ENCODE results near the gene DCTN1. TPM values are rescaled to one million over a fixed set of nuclear protein-coding genes. Genes with fewer than 3 reads are reported as not detected.

The DCTN1 gene
- total RNA-seq, 6 experiments from 2014 or later, result 222 to 286 (median 236) TPM

- Mint-ChIP-seq H3K4me1 (ENCODE audit: low read depth) (peaks cover 28% of the 10 kb centered on the region), H3K9me3 (no peaks in the 10 kb centered on the region), H3K27ac (peak overlapping the region; percentile 90), H3K27me3 (ENCODE audit: insufficient read depth) (0 out of 2 replicates have a peak, but pooled peaks cover 1% of the 10 kb centered on the region), H3K36me3 (ENCODE audit: low read depth) (no peaks in the 10 kb centered on the region), H3K4me3 (no peak overlapping the region)
- TF ChIP-seq CTCF (IDR thresholded peaks at IDR 0.05), result no peak
- no peak for DNase-seq
Observed at GRCh38 chr2:74407682-74408081, 27.6 kb upstream of the DCTN1 start.

- H3K9me3 Mint-ChIP-seq, result no peaks in the 10 kb centered on the region
- H3K4me3 Mint-ChIP-seq, result peak overlapping the region; percentile 12; the same call in 1 of the 2 replicates
- H3K4me1 Mint-ChIP-seq (ENCODE audit: low read depth), result peaks cover 28% of the 10 kb centered on the region
- no peaks in the 10 kb centered on the region for H3K36me3 Mint-ChIP-seq (ENCODE audit: low read depth)
- peak overlapping the region; percentile 78 for H3K27ac Mint-ChIP-seq
- no peak for TF ChIP-seq CTCF (IDR thresholded peaks at IDR 0.05)
- DNase-seq, result no peak
- H3K27me3 Mint-ChIP-seq (ENCODE audit: insufficient read depth), result 0 out of 2 replicates have a peak, but pooled peaks cover 1% of the 10 kb centered on the region
Observed at GRCh38 chr2:74406035-74406434, 25.9 kb upstream of the DCTN1 start.

- no peak overlapping the region for H3K27ac Mint-ChIP-seq
- peaks cover 22% of the 10 kb centered on the region for H3K4me1 Mint-ChIP-seq (ENCODE audit: low read depth)
- H3K4me3 Mint-ChIP-seq, result no peak overlapping the region
- 0 out of 2 replicates have a peak, but pooled peaks cover 1% of the 10 kb centered on the region for H3K27me3 Mint-ChIP-seq (ENCODE audit: insufficient read depth)
- DNase-seq, result no peak
- no peak for TF ChIP-seq CTCF (IDR thresholded peaks at IDR 0.05)
- H3K36me3 Mint-ChIP-seq (ENCODE audit: low read depth), result no peaks in the 10 kb centered on the region
- H3K9me3 Mint-ChIP-seq, result no peaks in the 10 kb centered on the region
Observed at GRCh38 chr2:74401891-74402290, 21.8 kb upstream of the DCTN1 start.

GRCh38 chr2:74399785-74400184, 19.7 kb upstream of the DCTN1 start:
- no peaks in the 10 kb centered on the region for H3K9me3 Mint-ChIP-seq
- peaks cover 7% of the 10 kb centered on the region; the same call in 1 of the 2 replicates for H3K4me1 Mint-ChIP-seq (ENCODE audit: low read depth)
- peak; percentile 82 for TF ChIP-seq CTCF (IDR thresholded peaks at IDR 0.05)
- H3K4me3 Mint-ChIP-seq, result no peak overlapping the region
- H3K27ac Mint-ChIP-seq, result no peak overlapping the region
- H3K27me3 Mint-ChIP-seq (ENCODE audit: insufficient read depth), result peaks cover 1% of the 10 kb centered on the region; the same call in 1 of the 2 replicates
- H3K36me3 Mint-ChIP-seq (ENCODE audit: low read depth), result no peaks in the 10 kb centered on the region
- no peak for DNase-seq

GRCh38 chr2:74396149-74396548, 16.0 kb upstream of the DCTN1 start:
- Mint-ChIP-seq H3K9me3 (no peaks in the 10 kb centered on the region), H3K36me3 (ENCODE audit: low read depth) (no peaks in the 10 kb centered on the region), H3K27me3 (ENCODE audit: insufficient read depth) (no peaks in the 10 kb centered on the region; the same call in 1 of the 2 replicates), H3K4me1 (ENCODE audit: low read depth) (peaks cover 18% of the 10 kb centered on the region; the same call in 1 of the 2 replicates), H3K4me3 (no peak overlapping the region), H3K27ac (no peak overlapping the region)
- DNase-seq, result no peak
- no peak for TF ChIP-seq CTCF (IDR thresholded peaks at IDR 0.05)

Data from HFFc6 (cell line).